Central memory CD4-positive, alpha-beta T cell (primary cell): ENCODE data around the gene RPS8.
"Not testable (repeated sequence)": the region's sequence is repeated elsewhere in the genome, so short reads cannot be mapped to it uniquely, and the experiment has no call there.

ENCODE experiments used
- DNase-seq: peaks from one replicate; pipeline ENCODE4 v3.0.0; 2022

RPS8 gene

GRCh38 chr1:44803312-44804095 is 28.2 kb downstream of the RPS8 start:
- no peak for DNase-seq

GRCh38 chr1:44805311-44806024 is 30.1 kb downstream of the RPS8 start:
- DNase-seq: peak; percentile 16

GRCh38 chr1:44806025-44806703 is 30.8 kb downstream of the RPS8 start:
- peak; percentile 48 for DNase-seq

- no peak for DNase-seq
Measured at GRCh38 chr1:44806704-44807363, 31.5 kb downstream of the RPS8 start, which contains the start of gene DYNLT4. TSS of gene DYNLT4 (minus strand) at chr1:44807351. CDS start at chr1:44806668, 683 bp downstream.

- peak; percentile 95 for DNase-seq
Measured at GRCh38 chr1:44807364-44808062, 32.2 kb downstream of the RPS8 start.

GRCh38 chr1:44808063-44808937 is 33.0 kb downstream of the RPS8 start, which contains the start of gene BTBD19:
TSS of gene BTBD19 (plus strand) at chr1:44808523. CDS start at chr1:44808821, 298 bp downstream.
- DNase-seq: peak; percentile 26

GRCh38 chr1:44808938-44809917 is 33.9 kb downstream of the RPS8 start:
- DNase-seq: peak; percentile 93

- DNase-seq: peak; percentile 28
Measured at GRCh38 chr1:44810101-44810761, 34.9 kb downstream of the RPS8 start.

- not testable (repeated sequence) for DNase-seq
Measured at GRCh38 chr1:44810762-44811105, 35.4 kb downstream of the RPS8 start.

- DNase-seq: no peak
Measured at GRCh38 chr1:44811234-44811633, 35.9 kb downstream of the RPS8 start.

GRCh38 chr1:44812822-44813543 is 37.6 kb downstream of the RPS8 start:
- no peak for DNase-seq

- DNase-seq: not testable (repeated sequence)
Measured at GRCh38 chr1:44815926-44816325, 40.6 kb downstream of the RPS8 start.

- no peak for DNase-seq
Measured at GRCh38 chr1:44817307-44817706, 42.0 kb downstream of the RPS8 start.

GRCh38 chr1:44817771-44818495 is 42.6 kb downstream of the RPS8 start:
- DNase-seq: no peak

GRCh38 chr1:44819196-44819607 is 43.9 kb downstream of the RPS8 start:
- no peak for DNase-seq

GRCh38 chr1:44819608-44820327 is 44.4 kb downstream of the RPS8 start:
- peak; percentile 86 for DNase-seq
